ENCODE measurements around the gene TRIO.
"Not testable (repeated sequence)": the region's sequence is repeated elsewhere in the genome, so short reads cannot be mapped to it uniquely, and the experiment has no call there.

The TRIO gene

DNA sequence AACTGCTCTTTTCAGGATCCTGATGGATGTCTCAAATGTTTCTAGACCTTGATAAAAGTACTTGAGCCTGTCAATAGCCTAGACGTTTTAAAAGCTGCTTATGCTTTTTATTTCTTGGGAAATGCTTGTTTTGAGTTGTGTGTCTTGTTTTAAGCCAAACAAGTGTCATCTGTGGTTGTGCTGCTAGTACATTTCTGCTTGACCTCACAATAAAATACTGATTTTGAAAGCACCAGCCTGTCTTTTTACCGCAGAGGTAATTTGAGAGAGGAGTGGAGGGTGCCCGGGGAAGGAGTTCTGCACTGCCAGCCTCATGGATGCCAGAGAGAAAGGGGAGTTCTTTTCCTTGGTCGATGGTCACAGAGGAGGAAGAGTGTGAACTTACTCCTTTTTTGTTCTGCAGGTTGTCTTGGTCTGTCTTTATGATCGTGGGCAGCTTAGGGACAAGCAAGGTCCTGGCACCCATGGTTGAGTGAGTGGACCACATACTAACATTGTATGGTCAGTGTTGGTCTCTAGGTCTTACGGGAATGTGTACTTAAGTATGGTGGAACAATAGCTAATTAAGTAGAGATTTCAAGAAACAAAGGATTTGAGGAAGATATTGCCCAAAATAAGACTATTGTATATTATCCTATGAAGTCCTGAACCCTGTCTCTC, 61.0 kb downstream of the TRIO start:
- H3K27me3 ChIP-seq (ENCODE audit: insufficient read depth, low read length, poor library complexity): peaks cover 3% of the 10 kb centered on the region
- H3K79me2 ChIP-seq (ENCODE audit: insufficient read depth, low read length): no peaks in the 10 kb centered on the region
- no peaks in the 10 kb centered on the region for H4K20me1 ChIP-seq (ENCODE audit: insufficient read depth, low read length)
- no peak for ATAC-seq (ENCODE audit: insufficient read depth, low read depth)
- no peak overlapping the region for H3K4me3 ChIP-seq (ENCODE audit: low read depth in 1 of 2, low read length in 2 of 2)
- TF ChIP-seq EZH2 (IDR thresholded peaks at IDR 0.05; ENCODE audit: borderline replicate concordance, low read depth, low read length, severe bottlenecking): no peak
- no peak for TF ChIP-seq CTCF (IDR thresholded peaks at IDR 0.05; ENCODE audit: borderline replicate concordance, extremely low read depth, low read length, poor library complexity, severe bottlenecking)
- H3K9ac ChIP-seq (ENCODE audit: low read depth, low read length): no peak overlapping the region
- no peaks in the 10 kb centered on the region for H3K9me3 ChIP-seq (ENCODE audit: insufficient read depth, low read length, severe bottlenecking)
- no peak overlapping the region for H3K4me2 ChIP-seq (ENCODE audit: insufficient read depth, low read length)
- DNase-seq: no peak
- no peaks in the 10 kb centered on the region for H3K36me3 ChIP-seq (ENCODE audit: insufficient read depth, low read length)
- no peak overlapping the region for H3K27ac ChIP-seq (ENCODE audit: low read length)
- H3K4me1 ChIP-seq (ENCODE audit: insufficient read depth, low read length): no peaks in the 10 kb centered on the region
- no peak overlapping the region for H2AFZ ChIP-seq (ENCODE audit: low read depth, low read length)

DNA sequence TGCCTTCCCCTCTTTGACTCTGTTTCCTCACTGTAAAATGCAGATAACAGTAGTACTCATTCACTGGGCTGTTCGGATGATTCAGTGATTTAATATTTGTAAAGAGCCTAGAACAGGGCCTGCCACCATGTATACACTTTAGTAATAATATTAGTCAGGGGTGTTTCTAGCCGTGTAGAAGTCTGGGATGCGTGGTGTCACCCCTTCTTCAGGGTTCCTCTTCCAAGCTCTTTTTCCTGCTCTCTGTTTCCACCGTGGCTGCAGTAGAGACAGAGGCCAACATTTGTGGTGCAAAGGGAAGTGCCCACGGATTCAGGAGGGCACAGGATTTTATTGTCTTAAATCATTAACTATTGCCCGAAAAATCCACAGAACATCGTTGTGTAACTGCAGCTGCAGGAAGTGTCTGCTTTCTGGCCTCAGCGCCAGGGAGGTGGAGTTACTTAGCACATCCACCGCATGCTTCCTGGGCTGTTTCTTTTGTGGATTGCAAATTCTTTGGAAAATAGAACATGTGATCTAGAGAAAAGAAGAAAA, 61.7 kb downstream of the TRIO start:
- Histone ChIP-seq H3K4me3 (ENCODE audit: low read depth in 1 of 2, low read length in 2 of 2) (no peak overlapping the region), H2AFZ (ENCODE audit: low read depth, low read length) (no peak overlapping the region), H3K27me3 (ENCODE audit: insufficient read depth, low read length, poor library complexity) (peaks cover 3% of the 10 kb centered on the region), H3K27ac (ENCODE audit: low read length) (no peak overlapping the region), H3K4me2 (ENCODE audit: insufficient read depth, low read length) (no peak overlapping the region), H3K4me1 (ENCODE audit: insufficient read depth, low read length) (no peaks in the 10 kb centered on the region), H3K79me2 (ENCODE audit: insufficient read depth, low read length) (no peaks in the 10 kb centered on the region), H3K36me3 (ENCODE audit: insufficient read depth, low read length) (no peaks in the 10 kb centered on the region), H3K9me3 (ENCODE audit: insufficient read depth, low read length, severe bottlenecking) (no peaks in the 10 kb centered on the region), H4K20me1 (ENCODE audit: insufficient read depth, low read length) (no peaks in the 10 kb centered on the region), H3K9ac (ENCODE audit: low read depth, low read length) (no peak overlapping the region)
- no peak for ATAC-seq (ENCODE audit: insufficient read depth, low read depth)
- no peak for TF ChIP-seq CTCF (IDR thresholded peaks at IDR 0.05; ENCODE audit: borderline replicate concordance, extremely low read depth, low read length, poor library complexity, severe bottlenecking)
- DNase-seq: no peak

DNA sequence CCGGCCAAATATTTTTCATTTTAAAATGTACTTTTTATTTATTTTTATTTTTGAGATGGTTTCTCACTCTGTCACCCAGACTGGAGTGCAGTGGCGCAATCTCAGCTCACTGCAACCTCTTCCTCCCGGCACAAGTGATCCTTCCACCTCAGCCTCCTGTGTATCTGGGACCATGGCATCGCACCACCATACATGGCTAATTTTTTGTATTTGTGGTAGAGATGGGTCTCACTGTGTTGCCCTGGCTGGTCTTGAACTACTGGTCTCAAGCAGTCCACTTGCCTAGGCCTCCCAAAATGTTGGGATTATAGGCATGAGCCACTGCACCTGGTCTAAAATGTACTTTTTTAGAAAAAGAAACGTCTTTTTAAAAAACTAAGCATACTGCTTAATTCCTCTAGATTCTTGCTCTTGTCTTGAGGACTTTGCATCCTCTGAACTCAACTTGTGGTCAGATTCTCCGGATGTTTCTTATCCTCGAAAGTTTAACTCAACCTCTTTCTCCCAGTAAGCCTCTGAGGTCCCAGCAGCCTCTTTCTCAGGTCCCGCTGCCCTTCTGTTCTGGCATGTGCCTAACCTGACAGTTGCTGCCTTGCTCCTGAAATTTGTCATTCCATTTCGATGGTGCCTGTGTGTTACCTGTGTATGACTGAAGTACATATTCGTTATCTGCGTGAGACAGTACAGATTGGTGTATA, 63.0 kb downstream of the TRIO start:
- TF ChIP-seq CTCF (IDR thresholded peaks at IDR 0.05; ENCODE audit: borderline replicate concordance, extremely low read depth, low read length, poor library complexity, severe bottlenecking) (no peak), EZH2 (IDR thresholded peaks at IDR 0.05; ENCODE audit: borderline replicate concordance, low read depth, low read length, severe bottlenecking) (no peak)
- no peaks in the 10 kb centered on the region for H3K79me2 ChIP-seq (ENCODE audit: insufficient read depth, low read length)
- H3K4me1 ChIP-seq (ENCODE audit: insufficient read depth, low read length): no peaks in the 10 kb centered on the region
- no peaks in the 10 kb centered on the region for H4K20me1 ChIP-seq (ENCODE audit: insufficient read depth, low read length)
- DNase-seq (no peak), ATAC-seq (ENCODE audit: insufficient read depth, low read depth) (no peak)
- no peak overlapping the region for H3K4me3 ChIP-seq (ENCODE audit: low read depth in 1 of 2, low read length in 2 of 2)
- no peaks in the 10 kb centered on the region for H3K9me3 ChIP-seq (ENCODE audit: insufficient read depth, low read length, severe bottlenecking)
- no peak overlapping the region for H3K9ac ChIP-seq (ENCODE audit: low read depth, low read length)
- H3K27ac ChIP-seq (ENCODE audit: low read length): no peak overlapping the region
- H3K27me3 ChIP-seq (ENCODE audit: insufficient read depth, low read length, poor library complexity): peaks cover 3% of the 10 kb centered on the region
- H3K4me2 ChIP-seq (ENCODE audit: insufficient read depth, low read length): no peak overlapping the region
- H3K36me3 ChIP-seq (ENCODE audit: insufficient read depth, low read length): no peaks in the 10 kb centered on the region
- no peak overlapping the region for H2AFZ ChIP-seq (ENCODE audit: low read depth, low read length)

DNA sequence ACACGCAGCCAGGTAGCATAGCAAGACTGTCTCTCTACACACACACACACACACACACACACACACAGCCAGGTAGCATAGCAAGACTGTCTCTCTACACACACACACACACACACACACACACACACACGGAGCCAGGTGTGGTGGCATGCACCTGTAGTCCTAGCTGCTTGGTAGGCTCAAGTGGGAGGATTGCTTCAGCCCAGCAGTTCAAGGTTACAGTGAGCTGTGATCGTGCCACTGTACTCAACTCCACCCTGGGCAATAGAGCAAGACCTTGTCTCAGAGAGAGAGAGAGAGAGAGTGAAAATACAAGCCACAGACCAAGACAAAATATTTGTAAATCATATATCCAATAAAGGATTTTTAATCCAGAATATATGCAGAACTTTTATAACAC, 64.3 kb downstream of the TRIO start:
- H3K27me3 ChIP-seq (ENCODE audit: insufficient read depth, low read length, poor library complexity); H3K4me2 ChIP-seq (ENCODE audit: insufficient read depth, low read length); H3K9me3 ChIP-seq (ENCODE audit: insufficient read depth, low read length, severe bottlenecking); H3K36me3 ChIP-seq (ENCODE audit: insufficient read depth, low read length); H4K20me1 ChIP-seq (ENCODE audit: insufficient read depth, low read length); H3K4me1 ChIP-seq (ENCODE audit: insufficient read depth, low read length); H3K27ac ChIP-seq (ENCODE audit: low read length); H3K79me2 ChIP-seq (ENCODE audit: insufficient read depth, low read length); H2AFZ ChIP-seq (ENCODE audit: low read depth, low read length); DNase-seq; ATAC-seq (ENCODE audit: insufficient read depth, low read depth); H3K4me3 ChIP-seq (ENCODE audit: low read depth in 1 of 2, low read length in 2 of 2); H3K9ac ChIP-seq (ENCODE audit: low read depth, low read length): not testable (repeated sequence)
